ENCODE data around the gene CRYZ.

The CRYZ gene

DNA sequence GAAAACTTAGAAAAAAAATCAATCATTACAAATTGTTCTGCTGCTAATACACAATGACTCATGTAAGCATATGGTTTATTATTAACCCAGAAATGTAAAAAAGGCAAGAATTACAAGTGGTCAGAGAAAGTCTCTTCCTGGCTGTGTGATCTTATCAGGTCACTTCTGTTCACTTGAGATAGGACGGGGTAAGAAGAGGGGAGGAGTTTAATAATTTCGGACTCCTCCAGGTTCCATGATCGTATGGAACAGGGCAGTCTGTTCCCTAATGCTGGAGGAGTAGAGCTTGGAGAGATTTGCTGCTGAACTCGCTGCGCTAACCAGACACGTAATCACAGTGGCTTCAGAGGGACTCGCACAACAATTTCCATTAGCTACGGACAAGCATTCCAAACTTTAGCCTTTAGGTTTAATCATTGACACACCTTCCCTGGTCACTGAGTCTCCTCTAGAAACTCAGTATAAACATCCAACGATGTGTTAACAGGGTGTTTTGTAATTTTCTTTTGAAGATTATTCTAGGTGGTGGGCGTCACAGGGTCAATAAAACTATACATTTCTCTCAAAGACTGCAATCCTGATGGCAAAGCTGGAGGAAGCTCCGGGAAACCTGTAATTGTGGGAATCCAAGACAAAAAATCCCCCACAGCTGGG is 1.3 kb downstream of the CRYZ start:
- no peak for DNase-seq (ENCODE audit: low read depth in 1 of 2, low spot score in 1 of 2)

DNA sequence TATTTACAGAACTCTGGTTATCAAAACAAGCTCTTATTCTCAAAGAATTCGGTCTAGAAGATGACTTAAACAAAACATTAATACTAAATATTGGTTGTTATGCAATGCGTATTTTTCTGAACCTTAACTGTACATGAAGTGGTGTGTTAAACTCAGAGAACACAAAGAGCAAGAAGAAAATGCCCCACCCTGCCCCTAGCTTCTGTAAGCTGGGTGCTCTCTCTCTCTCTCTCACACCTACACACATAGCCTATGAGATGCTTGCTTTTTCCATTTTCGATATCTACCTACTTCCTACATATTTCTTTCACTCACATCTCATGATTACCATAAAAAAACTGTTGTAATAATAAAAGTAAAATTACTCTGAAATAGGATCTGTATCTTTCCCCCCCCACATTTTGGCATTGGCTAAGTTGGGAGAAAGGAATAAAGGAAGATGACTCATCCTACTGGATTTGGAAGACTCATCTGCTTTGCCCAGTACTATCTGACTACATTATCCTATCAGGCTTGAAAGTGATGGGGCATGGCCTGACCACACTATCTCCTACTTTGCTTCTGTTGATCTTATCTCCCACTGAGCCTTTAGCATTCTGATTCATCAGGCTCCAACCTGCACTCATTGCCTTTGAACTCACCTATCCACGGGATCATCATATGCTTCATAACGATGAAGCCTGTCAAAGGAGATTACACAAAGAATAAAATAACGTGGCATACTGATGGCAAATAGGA is 2.9 kb downstream of the CRYZ start:
- no peak for DNase-seq (ENCODE audit: low read depth in 1 of 2, low spot score in 1 of 2)

DNA sequence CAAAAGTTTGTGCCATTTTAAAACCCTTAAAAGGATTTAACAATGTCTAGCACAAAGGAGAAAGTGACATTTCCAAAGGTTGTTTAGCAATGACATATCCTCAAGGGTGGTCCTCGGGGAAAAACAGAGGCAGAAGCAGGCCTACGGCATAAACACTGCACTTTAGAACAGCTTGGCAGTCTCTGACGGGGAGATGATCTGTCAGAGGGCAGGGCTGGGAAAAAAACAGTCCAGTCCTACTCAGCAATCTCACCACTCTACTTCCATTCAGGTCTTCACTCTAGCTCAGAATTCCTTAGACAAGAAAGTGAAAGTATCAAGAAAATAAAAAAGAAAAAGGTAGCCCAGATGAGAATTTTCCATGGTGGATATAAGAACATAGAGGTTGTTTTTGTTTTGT is 4.1 kb downstream of the CRYZ start:
- no peak for DNase-seq (ENCODE audit: low read depth in 1 of 2, low spot score in 1 of 2)

DNA sequence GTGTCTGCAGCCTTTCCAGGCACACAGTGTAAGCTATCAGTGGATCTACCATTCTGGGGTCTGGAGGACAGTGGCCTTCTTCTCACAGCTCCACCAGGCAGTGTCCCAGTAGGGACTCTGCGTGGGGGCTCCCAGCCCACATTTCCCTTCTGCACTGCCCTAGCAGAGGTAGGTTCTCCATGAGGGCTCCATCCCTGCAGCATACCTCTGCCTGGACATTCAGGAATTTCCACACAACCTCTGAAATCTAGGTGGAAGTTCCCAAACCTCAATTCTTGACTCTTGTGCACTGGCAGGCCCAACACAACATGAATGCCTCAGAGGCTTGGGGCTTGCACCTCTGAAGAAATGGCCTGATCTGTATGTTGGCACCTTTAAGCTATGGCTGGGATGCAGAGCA is 6.8 kb downstream of the CRYZ start:
- DNase-seq (ENCODE audit: low read depth in 1 of 2, low spot score in 1 of 2): no peak

DNA sequence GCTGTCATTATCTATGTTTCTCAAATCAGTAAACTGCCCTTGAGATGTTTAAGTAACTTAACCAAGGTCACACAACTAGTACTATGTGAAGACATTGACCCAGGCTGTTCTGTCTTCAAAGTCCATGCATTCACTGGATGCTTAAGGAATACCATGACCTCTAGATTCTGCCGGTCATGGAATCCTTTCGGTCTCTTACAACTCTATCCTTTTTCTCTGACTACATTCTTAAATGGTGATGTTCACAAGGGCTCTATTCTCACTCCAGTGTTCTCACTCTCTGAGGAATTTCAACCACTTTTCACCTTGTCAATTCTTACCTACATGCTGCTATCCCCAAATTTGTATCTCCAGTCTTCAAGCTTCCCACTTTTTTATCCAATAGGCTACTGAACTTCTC is 15.2 kb downstream of the CRYZ start:
- DNase-seq (ENCODE audit: low read depth in 1 of 2, low spot score in 1 of 2): no peak

DNA sequence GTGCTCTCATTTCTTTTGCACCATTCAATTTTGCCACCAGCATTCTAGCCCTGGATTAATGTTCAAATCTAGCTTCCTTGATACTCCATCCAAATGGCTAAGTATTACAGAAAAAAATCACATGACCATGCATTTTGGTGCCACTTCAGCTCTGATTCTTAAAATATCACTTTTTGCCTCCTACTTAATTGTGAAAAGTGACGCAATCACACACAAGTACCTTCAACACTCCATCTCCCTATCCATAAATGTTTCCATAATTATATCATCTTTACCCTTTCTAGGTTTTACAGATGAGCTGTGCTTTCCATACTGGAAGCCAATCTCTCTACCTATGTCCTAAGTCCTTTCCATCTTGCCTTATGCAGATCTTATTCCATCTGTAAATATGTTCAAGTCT is 16.0 kb downstream of the CRYZ start:
- DNase-seq (ENCODE audit: low read depth in 1 of 2, low spot score in 1 of 2): no peak

DNA sequence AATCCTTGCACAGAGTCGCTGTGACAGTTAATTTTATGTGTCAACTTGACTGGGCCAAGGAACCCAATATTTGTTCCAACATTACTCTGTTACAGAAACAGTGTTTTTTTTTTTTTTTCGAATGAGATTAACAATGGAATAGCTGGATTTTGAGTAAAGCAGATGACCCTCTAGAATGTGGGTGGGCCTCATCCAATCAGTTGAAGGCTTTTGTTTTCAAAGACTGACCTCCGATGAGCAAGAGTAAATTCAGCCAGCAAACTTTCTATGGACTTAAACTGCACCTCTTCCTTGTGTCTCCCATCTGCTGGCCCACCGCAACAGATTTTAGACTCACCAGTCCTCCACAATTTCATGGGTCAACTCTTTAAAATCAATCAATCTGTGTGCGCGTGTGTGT is 17.0 kb downstream of the CRYZ start:
- DNase-seq (ENCODE audit: low read depth in 1 of 2, low spot score in 1 of 2): no peak

DNA sequence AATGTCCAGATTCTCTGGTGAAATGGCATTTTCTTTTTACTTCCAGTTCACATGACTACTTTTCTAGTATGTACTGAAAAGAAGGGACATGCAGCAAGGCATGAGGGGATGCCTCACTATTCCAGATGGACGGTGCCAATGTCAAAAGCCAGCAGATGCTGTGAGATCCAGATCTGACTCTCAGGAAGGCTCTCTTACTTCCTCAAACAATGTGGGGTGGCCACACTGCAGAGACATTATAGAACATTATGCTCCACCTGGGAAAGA is 17.7 kb downstream of the CRYZ start:
- DNase-seq (ENCODE audit: low read depth in 1 of 2, low spot score in 1 of 2): no peak

DNA sequence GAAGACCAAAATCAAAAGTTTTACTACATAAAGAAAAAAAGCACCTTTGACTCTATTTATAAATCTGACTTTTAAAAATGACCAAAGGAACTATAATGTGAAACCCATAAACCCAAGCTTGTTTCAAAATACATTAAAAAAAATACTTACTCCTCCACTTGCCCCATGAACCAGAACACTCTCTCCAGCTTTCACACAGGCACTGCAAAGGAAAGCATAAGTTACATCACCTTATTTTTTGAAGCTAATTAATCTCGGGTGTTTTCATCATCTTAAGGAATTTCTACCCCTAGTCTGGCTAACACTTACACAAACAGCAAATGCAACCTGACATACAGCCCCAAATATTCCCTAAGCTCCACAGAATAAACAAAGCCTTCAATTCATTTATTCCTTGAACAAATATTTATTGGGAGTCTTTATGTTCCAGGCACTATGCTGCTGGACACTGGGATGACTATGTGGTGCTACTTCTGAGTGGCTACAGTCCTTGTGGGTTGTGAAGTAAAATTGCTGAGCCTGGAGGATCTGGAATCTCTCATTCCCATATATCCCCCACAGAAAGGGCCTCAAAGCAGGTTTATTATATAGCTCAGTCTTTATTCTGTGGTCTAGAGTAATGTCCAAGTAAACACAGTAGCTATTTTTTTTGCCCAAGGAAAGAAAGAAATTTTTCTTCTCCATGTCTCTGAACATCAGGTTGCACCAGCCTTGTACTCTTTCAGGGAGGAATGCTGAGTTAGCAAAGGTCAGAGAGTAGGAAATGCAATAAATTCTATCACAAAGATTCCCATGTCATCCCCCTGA is 18.2 kb downstream of the CRYZ start:
- no peak for DNase-seq (ENCODE audit: low read depth in 1 of 2, low spot score in 1 of 2)

DNA sequence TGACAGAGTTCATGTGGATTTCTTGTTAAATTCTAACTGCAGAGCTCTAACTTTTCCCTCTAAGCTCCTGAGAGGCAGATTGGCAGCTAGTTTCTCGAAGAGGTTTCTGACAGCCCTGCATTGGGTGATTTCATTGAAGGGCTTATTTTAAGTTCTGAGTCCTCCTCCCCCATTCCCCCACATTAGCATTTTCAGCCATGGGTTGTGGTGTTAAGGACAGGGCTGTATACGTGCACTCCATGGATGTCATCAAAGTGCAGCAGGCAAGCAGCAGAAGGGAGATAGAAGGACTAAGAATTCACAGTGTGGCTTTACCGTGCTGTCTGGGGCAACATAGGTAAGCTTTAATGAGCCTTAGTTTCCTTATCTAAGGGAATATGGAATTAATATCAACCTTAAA is 19.0 kb downstream of the CRYZ start:
- no peak for DNase-seq (ENCODE audit: low read depth in 1 of 2, low spot score in 1 of 2)

DNA sequence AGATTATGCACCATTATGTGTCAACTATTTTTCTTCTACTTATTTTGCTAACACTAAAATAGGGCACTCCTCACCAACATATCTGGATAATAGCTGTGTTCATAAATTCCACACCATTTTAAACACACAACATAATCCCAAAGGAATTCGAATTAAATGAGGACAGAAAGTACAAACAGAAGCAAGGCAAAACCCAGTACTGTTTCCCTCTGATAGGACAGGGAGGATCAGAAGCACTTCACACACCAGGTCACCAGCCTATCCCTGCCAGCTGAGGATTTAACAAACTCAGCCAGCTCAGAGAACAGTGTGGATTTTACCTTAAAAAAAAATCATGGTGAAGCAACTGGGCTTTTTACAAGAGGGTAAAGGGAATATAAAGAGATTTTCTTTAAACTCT is 20.0 kb downstream of the CRYZ start:
- no peak for DNase-seq (ENCODE audit: low read depth in 1 of 2, low spot score in 1 of 2)

DNA sequence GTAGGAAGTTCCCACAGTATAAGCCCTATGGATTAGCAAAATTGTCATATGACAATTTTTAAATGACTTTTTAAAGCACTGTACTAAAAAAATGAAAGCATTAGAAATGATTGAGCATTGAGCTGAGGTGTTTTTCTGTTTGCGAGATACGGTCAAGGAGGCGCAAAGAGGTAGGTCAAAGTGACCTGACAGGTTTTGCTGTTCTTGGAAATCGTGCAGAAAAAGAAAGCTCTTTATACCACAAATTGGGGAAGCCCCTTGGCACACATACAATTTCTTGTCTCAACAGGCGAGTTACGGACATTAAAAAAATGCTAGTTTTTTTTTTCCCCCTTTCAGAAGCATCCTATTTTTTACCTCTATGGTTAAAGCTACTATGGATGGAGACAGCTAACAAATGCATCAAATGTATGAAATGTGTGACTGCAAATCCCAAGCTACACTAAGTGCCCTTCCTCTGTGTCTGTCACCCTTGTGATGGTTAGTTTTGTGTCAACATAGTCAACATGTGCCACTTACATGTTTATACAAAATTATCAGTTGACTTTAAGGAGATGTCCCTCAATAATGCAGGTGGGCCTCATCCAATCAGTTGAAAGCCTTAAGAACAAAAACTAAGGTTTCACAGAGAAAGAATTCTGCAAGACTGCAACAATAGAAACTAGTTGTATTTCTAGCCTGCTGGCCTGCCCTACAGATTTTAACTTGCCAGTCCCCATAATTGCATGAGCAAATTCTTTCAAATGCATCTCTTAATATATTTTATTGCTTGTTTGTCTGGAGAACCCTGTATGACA is 29.3 kb downstream of the CRYZ start:
- DNase-seq (ENCODE audit: low read depth in 1 of 2, low spot score in 1 of 2): no peak

DNA sequence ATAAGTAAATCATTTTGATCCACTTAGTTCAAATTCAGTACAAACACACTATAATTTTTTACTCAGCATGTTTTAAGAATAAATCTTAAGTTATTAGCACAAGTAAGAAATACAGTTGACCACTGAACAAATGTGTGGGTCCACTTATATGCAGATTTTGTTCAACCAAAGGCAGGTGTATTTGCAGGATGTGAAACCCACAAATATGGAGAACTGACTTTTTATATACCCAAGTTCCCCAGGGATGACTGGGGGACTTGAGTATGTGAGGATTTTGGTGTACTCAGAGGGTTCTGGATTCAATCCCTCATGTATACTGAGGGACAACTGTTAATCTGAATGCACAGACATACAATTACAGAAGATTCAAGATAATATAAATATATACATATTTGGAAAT is 33.5 kb downstream of the CRYZ start:
- DNase-seq (ENCODE audit: low read depth in 1 of 2, low spot score in 1 of 2): no peak

DNA sequence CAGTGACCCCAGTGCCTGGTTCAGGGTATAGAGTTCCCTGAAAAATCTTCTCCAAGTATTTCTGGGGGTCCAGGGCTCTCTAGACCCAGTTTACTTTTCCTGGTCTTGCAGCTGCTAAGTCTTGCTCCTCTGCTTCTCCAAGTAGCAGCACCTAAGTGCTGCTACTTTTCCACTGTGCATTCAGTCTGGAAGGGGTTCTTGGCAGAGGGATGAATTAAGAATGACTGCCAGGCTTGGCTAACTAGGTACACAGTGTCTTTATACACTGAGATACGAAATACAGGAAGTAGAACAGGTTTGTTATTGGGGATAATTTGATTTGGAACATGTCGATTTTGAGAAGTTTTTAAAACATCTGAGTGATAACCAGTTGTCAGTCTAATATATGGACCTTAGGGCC is 35.0 kb downstream of the CRYZ start:
- DNase-seq (ENCODE audit: low read depth in 1 of 2, low spot score in 1 of 2): no peak

DNA sequence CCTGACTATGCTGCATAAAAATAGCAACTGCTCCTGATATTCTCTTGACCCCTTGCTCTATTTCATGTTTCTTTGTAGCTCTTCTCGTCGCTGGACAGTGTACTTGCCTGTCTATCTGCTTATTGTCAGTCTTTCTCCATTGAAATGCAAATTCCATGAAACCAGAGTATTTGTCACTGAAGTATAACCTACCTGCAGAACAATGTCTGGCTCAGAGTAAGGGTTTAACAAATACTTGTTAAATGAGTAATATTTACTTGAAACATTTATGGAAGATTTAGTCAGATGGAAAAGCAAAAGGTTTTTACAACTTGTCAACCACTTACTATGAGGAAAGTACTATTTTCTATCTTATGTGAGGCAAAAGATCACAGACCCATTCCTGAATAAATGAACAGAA is 39.4 kb downstream of the CRYZ start:
- DNase-seq (ENCODE audit: low read depth in 1 of 2, low spot score in 1 of 2): no peak

DNA sequence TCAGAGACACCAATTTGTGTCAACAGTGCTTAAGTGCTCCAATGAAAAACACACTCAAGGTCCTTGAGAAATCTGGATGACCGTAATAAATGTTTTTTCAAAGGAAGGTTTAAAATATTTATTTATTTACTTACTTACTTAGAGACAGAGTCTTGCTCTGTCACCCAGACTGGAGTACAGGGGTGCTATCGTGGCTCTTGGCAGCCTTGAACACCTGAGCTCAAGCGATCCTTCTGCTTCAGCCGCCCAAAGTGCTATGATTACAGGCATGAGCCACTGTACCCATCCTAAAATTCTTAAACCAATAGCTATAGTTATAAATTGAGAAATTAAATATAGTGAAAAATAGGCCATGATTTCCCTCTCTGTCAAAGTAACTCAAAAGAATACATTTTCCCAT is 41.9 kb downstream of the CRYZ start:
- DNase-seq (ENCODE audit: low read depth in 1 of 2, low spot score in 1 of 2): no peak

DNA sequence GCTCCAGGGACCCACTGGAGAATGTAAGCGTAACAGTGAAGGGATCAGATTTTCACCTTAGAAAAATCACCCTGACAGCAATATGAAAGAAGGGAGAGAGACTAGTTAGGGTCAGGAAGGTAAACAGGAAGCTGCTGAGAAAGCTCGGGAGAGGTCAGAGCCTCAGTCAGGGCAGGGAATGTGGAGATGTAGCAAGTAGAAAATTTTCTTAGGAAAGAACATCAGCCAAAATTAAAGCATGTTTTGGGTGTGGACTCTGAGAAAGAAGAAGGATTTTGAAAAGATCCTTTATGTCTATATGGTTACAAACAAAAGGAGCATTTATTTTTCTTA is 42.5 kb downstream of the CRYZ start:
- DNase-seq (ENCODE audit: low read depth in 1 of 2, low spot score in 1 of 2): no peak

DNA sequence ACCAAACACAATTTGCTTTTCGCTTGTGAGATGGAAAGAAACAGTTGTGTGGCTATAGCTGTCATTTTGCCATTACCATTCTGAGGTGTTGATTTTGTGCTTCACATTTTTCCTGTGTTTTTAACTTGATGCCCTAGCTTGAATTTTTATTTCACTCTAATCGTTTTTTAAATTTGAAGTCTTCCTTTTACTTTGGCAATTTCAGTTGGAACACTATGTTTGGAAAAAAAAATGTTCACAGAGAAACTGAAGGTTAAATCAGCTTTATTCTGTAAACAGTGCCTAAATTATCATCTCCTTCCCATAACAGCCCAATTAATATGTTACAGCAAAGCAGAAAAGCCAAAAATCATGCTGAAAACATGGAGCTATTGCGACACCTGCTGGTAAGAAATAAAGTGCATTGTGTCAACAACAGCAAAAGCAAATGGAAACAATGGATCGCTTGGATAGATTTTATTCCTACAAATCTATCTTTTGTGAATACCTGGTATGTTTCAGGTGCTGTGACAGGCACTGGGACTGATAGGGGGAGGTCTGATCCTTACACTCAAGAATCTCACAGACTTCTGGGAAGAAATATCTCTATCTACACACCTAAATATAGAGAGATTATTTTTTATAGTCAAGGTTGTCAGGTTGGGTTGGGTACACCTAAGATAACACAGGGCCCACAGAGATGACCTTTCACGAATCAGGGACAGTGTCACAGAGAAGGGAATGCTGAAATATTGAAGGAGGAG is 43.1 kb downstream of the CRYZ start:
- DNase-seq (ENCODE audit: low read depth in 1 of 2, low spot score in 1 of 2): peak in 1 of 2 donors; percentile 5

DNA sequence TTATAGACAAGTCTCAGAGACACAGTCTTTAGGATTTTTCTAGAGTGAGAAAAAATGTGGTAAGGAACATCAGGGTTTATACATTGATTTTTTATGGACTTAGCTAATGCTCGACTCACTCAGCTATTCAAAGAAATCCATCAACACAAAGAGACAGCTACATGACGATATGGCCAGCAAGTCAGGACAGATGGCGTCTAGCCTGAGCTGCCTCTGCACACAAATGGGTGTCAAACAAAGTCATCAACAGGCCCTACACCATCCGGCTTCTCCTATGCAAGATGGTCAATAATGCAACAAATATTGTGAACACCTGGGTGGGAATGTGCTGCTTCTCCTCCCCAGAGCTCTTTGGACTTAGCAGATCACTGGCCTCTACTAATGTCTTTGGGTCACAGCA is 45.9 kb downstream of the CRYZ start:
- DNase-seq (ENCODE audit: low read depth in 1 of 2, low spot score in 1 of 2): no peak

DNA sequence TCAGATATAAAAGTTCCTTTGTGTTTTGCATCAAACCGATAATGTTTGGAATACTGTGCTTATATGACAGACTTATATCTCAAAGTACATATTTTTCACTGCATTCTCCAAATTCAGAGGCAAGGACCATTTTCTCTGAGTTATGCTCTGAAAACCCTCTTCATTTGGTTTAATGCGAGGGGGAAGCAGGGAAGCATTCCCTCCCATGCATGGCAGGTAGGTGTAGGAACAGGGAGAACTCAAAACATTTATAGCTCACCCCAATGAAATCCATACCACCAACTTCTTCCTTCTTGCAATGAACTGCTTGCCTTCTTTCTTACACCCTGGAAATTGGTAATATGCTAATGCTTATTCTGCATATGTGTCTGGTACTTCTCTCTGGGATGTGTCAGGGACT is 48.5 kb downstream of the CRYZ start:
- no peak for DNase-seq (ENCODE audit: low read depth in 1 of 2, low spot score in 1 of 2)

DNA sequence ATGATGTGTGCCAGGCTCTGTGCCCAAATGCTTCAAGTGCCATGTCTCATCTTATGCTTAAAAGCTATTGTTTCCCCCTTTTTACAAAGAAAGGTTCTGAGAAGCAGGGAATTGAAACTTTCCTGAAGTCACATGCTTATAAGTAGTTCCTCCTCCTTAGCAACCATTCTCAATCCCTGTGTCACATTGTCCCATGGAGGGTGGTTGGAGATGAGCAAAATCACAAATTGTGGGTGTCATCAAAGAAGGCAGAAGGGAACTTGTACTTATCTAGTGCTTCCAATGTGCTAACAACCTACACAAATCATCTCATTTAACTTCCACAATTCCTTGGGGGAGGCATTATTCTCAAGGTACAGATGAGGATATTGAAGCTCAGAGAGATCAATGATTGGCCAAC is 49.2 kb downstream of the CRYZ start:
- DNase-seq (ENCODE audit: low read depth in 1 of 2, low spot score in 1 of 2): no peak

Data from activated T-helper 1 cell treated with anti-CD3 and anti-CD28 coated beads, Interleukin-2, amount 50 U/mL, for 16 hours (primary cell).